Measurements from ENCODE around the gene FKBP4.

FKBP4 gene

GRCh38 chr12:2779281-2779680 is 15.5 kb upstream of the FKBP4 start:
- H3K27ac ChIP-seq = no peak overlapping the region
- no peak for TF ChIP-seq CTCF (conservative IDR thresholded peaks at IDR 0.05)
- no peak for TF ChIP-seq ZFX (IDR thresholded peaks at IDR 0.05)

GRCh38 chr12:2783936-2784600 is 10.7 kb upstream of the FKBP4 start:
- H3K27ac ChIP-seq = no peak overlapping the region
- TF ChIP-seq CTCF (conservative IDR thresholded peaks at IDR 0.05) (peak; percentile 96), ZFX (IDR thresholded peaks at IDR 0.05) (no peak)

- TF ChIP-seq ZFX (IDR thresholded peaks at IDR 0.05) (no peak), CTCF (conservative IDR thresholded peaks at IDR 0.05) (no peak)
- no peak overlapping the region for H3K27ac ChIP-seq
These were observed 9.8 kb upstream of the FKBP4 start for GRCh38 chr12:2785017-2785416.

GRCh38 chr12:2791089-2791488 is 3.7 kb upstream of the FKBP4 start:
- H3K27ac ChIP-seq = no peak overlapping the region
- TF ChIP-seq CTCF (conservative IDR thresholded peaks at IDR 0.05) = no peak
- TF ChIP-seq ZFX (IDR thresholded peaks at IDR 0.05) = no peak

GRCh38 chr12:2792671-2793500 is 1.9 kb upstream of the FKBP4 start:
- TF ChIP-seq CTCF (conservative IDR thresholded peaks at IDR 0.05) (no peak), ZFX (IDR thresholded peaks at IDR 0.05) (no peak)

GRCh38 chr12:2793561-2793960 is 1.2 kb upstream of the FKBP4 start:
- no peak overlapping the region; the same call in 1 of the 2 replicates for H3K27ac ChIP-seq
- no peak for TF ChIP-seq CTCF (conservative IDR thresholded peaks at IDR 0.05)
- TF ChIP-seq ZFX (IDR thresholded peaks at IDR 0.05) = no peak

More at GRCh38 chr12:2792671-2793500, 1.9 kb upstream of the FKBP4 start:
- H3K27ac ChIP-seq = no peak overlapping the region

- peak overlapping the region; percentile 98 for H3K27ac ChIP-seq
- TF ChIP-seq ZFX (IDR thresholded peaks at IDR 0.05) (no peak), CTCF (conservative IDR thresholded peaks at IDR 0.05) (no peak)
These were observed 507 bp upstream of the FKBP4 start for GRCh38 chr12:2794191-2794735.
